ENCODE measurements around the gene ARPP19.
"Not testable (repeated sequence)": the region's sequence is repeated elsewhere in the genome, so short reads cannot be mapped to it uniquely, and the experiment has no call there.

The ARPP19 gene

GRCh38 chr15:52551762-52552161 is 17.1 kb downstream of the ARPP19 start:
- no peak for DNase-seq (ENCODE audit: low read depth in 2 of 2)

DNA sequence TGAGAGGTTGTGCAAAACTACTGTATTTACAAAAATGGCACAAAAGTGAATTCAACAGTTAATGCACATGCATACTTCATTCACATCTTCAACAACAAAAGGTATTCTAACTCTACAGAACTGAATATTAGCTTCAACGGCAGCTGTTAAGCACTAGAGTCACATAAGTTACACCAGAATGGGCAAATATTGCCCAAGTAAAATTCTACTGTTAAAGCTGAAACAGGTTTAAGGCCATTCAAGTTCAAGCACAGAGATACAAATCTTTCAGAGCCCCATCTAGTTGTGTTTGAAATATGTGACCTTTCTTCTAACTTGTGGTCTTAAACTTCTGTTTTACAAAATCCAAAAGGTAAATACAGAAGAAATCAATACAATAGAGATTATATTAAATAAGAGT is 17.6 kb downstream of the ARPP19 start:
- DNase-seq (ENCODE audit: low read depth in 2 of 2): not testable (repeated sequence)

GRCh38 chr15:52546031-52546751 is 22.6 kb downstream of the ARPP19 start:
- no peak for DNase-seq (ENCODE audit: low read depth in 2 of 2)

- DNase-seq (ENCODE audit: low read depth in 2 of 2): no peak
Observed at GRCh38 chr15:52540374-52541012, 28.3 kb downstream of the ARPP19 start.

GRCh38 chr15:52537459-52537858 is 31.4 kb downstream of the ARPP19 start:
- no peak for DNase-seq (ENCODE audit: low read depth in 2 of 2)

GRCh38 chr15:52532427-52532826 is 36.4 kb downstream of the ARPP19 start:
- no peak for DNase-seq (ENCODE audit: low read depth in 2 of 2)

DNA sequence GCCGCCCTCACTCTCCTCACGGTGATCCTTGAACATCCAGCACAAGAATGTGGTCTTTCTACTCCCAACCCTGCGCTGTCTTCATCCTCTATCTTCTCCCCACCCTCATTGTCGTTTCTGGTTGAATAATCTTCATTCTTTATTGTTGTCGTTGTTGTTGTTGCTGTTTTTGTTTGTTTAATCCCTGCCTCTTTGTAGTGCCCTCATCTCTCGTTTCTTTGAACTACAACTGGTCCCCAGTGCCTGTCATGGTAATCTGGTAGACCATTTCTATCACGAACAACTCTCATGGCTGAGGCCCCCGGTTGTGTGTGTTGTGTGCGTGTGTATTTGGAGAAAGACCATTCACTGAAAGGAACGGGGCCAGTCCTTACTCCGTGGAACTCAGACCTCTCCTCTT is 38.9 kb downstream of the ARPP19 start:
- DNase-seq (ENCODE audit: low read depth in 2 of 2): no peak

- DNase-seq (ENCODE audit: low read depth in 2 of 2): no peak
Observed at GRCh38 chr15:52529341-52529924, 39.4 kb downstream of the ARPP19 start.

- DNase-seq (ENCODE audit: low read depth in 2 of 2): peak; percentile 65 to 72
Observed at GRCh38 chr15:52528564-52529340, 40.1 kb downstream of the ARPP19 start, which contains the start of gene MYO5A. Gene MYO5A, minus strand, starts transcription at chr15:52528880. Its CDS starts 74 bp downstream, at chr15:52528806.

GRCh38 chr15:52527911-52528563 is 40.8 kb downstream of the ARPP19 start:
- DNase-seq (ENCODE audit: low read depth in 2 of 2): peak in 1 of 2 donors; percentile 39

- no peak for DNase-seq (ENCODE audit: low read depth in 2 of 2)
Observed at GRCh38 chr15:52527196-52527910, 41.5 kb downstream of the ARPP19 start.

DNA sequence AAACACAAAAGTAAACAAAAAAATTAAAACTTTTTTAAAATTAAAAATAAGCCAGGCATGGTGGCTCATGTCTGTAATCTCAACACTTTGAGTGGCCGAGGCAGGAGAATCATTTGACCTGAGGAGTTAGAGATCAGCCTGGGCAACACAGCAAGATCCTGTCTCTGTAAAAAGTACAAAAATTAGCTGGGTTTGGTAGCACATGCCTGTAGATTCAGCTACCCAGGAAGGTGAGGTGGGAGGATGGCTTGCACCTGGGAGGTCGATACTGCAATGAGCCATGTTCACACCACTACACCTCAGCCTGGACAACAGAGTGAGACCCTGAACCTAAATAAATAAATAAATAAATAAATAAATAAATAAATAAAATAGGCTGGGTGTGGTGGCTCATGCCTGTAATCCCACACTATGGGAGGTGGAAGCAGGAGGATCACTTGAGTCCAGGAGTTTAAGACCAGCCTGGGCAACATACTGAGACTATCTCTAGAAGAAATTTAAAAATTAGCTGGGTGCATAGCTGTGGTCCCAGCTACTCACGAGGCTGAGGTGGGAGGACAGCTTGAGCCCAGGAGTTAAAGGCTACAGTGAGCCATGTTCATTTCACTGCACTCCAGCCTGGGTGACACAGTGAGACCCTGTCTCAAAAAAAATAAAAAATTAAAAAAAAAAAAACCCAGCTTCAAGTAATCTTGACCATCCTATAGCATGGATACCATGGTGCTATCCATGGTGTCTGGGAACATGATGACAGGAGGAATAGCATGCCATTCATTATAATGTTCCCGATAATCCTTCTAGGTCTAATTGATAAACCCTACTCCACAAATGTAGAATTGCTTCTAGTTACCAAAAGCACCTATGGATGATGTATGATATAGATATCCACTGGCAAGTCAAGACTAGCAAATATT is 44.4 kb downstream of the ARPP19 start:
- DNase-seq (ENCODE audit: low read depth in 2 of 2): no peak

GRCh38 chr15:52523647-52524046 is 45.2 kb downstream of the ARPP19 start:
- no peak for DNase-seq (ENCODE audit: low read depth in 2 of 2)

- no peak for DNase-seq (ENCODE audit: low read depth in 2 of 2)
Observed at GRCh38 chr15:52523192-52523591, 45.6 kb downstream of the ARPP19 start.

GRCh38 chr15:52521682-52522081 is 47.1 kb downstream of the ARPP19 start:
- no peak for DNase-seq (ENCODE audit: low read depth in 2 of 2)

DNA sequence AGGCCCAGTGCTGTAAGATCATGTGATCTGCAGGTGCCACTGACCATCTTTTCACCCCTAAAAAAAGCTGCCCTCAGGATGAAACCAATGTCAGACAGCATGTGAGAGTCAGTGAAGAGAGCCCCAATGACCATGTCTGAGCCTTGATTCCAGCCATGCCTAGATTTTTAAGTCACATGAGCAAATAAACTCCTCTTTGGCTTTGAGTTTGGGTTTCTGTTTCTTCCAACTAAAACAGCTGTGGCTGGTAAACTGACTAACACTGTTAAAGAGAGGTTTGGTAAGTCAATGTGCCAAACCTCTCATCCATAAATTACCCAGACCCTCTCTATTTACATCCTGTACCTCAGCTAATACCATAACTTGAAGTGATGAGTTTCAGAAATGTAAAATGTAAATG is 48.4 kb downstream of the ARPP19 start:
- no peak for DNase-seq (ENCODE audit: low read depth in 2 of 2)

- no peak for DNase-seq (ENCODE audit: low read depth in 2 of 2)
Observed at GRCh38 chr15:52518487-52519371, 50.1 kb downstream of the ARPP19 start.

GRCh38 chr15:52517014-52517413 is 51.8 kb downstream of the ARPP19 start:
- no peak for DNase-seq (ENCODE audit: low read depth in 2 of 2)

- DNase-seq (ENCODE audit: low read depth in 2 of 2): no peak
Observed at GRCh38 chr15:52515343-52515742, 53.5 kb downstream of the ARPP19 start.
